HepG2 (cell line): ENCODE data around the gene CCDC191.

Source experiments
- ESRRA ChIP-seq: sonication (generic); formaldehyde crosslinking; IDR thresholded peaks from 2 replicates; pipeline ENCODE4 v1.5.1; 2020; ENCODE audit warnings: mild to moderate bottlenecking, low read depth, missing genetic modification reagents
- MBNL3 ChIP-seq: fragments of 250-450 bp; sonication (Bioruptor Pico); conservative IDR thresholded peaks from 2 replicates; pipeline ENCODE4 v1.8.0; 2022; ENCODE audit warnings: mild to moderate bottlenecking, inconsistent platforms
- NFKBIZ ChIP-seq: IDR thresholded peaks from 2 replicates; pipeline ENCODE4 v1.6.1; 2018; ENCODE audit warnings: missing genetic modification reagents, missing compliant biosample characterization
- POLR2A ChIP-seq, 2 experiments: IDR thresholded peaks; 2 replicates each; pipeline ENCODE4 v1.6.1; 2011; ENCODE audit warnings: low read depth in 2 of 2, low read length in 2 of 2, mild to moderate bottlenecking in 1 of 2, moderate library complexity in 1 of 2; ENCODE audit not compliant: insufficient read depth in 1 of 2
- SP2 ChIP-seq: sonication (generic); formaldehyde crosslinking; IDR thresholded peaks from 2 replicates; pipeline ENCODE4 v1.5.1; 2020; ENCODE audit warnings: mild to moderate bottlenecking, missing genetic modification reagents
- XRCC5 ChIP-seq: fragments of 200-400 bp; formaldehyde crosslinking; optimal IDR thresholded peaks from 2 replicates; pipeline ENCODE3; 2017; ENCODE audit warnings: mild to moderate bottlenecking, low read length
- ZKSCAN5 ChIP-seq: sonication (generic); formaldehyde crosslinking; IDR thresholded peaks from 2 replicates; pipeline ENCODE4 v1.5.1; 2020; ENCODE audit warnings: mild to moderate bottlenecking, missing genetic modification reagents
- ZNF556 ChIP-seq: sonication (generic); formaldehyde crosslinking; IDR thresholded peaks from 2 replicates; pipeline ENCODE4 v1.4.0; 2020; ENCODE audit warnings: mild to moderate bottlenecking, missing genetic modification reagents, borderline replicate concordance
- ZNF776 ChIP-seq: sonication (generic); formaldehyde crosslinking; IDR thresholded peaks from 2 replicates; pipeline ENCODE4 v1.4.0; 2020; ENCODE audit warnings: mild to moderate bottlenecking, missing genetic modification reagents
- TF ChIP-seq, protein P1 (sequence below): sonication (generic); formaldehyde crosslinking; IDR thresholded peaks from 2 replicates; pipeline ENCODE4 v1.5.0; 2020; ENCODE audit warnings: mild to moderate bottlenecking, missing genetic modification reagents, moderate library complexity
- TF ChIP-seq, protein P2 (sequence below): sonication (generic); formaldehyde crosslinking; IDR thresholded peaks from 2 replicates; pipeline ENCODE4 v1.4.0; 2020; ENCODE audit warnings: missing genetic modification reagents

DNA sequence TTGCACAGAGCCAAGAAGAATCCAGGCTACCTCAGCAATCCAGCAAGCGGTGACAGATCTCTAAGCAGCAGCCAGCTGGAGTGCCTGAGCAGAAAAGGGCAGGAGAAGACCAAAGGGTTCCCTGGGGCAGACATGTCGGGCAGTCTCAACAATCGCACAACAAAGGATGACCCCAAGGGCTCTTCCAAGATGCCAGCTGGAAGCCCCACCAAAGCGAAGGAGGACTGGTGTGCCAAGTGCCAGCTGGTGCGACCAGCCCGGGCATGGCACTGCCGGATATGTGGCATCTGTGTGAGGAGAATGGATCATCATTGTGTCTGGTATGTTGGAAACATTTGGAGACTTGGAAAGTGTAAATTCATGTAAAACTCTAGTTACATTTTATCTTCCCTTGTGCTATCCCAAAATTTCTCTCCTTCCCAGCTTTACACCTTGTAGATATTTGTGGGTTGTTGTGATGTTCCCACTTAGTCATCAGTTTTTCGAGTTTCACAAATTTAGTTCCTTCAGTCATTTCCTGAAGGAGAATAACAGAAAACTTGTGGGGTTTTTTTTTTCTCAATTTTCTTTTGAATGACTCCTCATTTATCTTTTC, 102.1 kb downstream of the CCDC191 start:
- TF ChIP-seq, protein P1, sequence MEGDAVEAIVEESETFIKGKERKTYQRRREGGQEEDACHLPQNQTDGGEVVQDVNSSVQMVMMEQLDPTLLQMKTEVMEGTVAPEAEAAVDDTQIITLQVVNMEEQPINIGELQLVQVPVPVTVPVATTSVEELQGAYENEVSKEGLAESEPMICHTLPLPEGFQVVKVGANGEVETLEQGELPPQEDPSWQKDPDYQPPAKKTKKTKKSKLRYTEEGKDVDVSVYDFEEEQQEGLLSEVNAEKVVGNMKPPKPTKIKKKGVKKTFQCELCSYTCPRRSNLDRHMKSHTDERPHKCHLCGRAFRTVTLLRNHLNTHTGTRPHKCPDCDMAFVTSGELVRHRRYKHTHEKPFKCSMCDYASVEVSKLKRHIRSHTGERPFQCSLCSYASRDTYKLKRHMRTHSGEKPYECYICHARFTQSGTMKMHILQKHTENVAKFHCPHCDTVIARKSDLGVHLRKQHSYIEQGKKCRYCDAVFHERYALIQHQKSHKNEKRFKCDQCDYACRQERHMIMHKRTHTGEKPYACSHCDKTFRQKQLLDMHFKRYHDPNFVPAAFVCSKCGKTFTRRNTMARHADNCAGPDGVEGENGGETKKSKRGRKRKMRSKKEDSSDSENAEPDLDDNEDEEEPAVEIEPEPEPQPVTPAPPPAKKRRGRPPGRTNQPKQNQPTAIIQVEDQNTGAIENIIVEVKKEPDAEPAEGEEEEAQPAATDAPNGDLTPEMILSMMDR (CRISPR knock-in tag) = no peak
- TF ChIP-seq NFKBIZ (CRISPR knock-in tag) = no peak
- no peak for TF ChIP-seq XRCC5
- TF ChIP-seq, protein P2, sequence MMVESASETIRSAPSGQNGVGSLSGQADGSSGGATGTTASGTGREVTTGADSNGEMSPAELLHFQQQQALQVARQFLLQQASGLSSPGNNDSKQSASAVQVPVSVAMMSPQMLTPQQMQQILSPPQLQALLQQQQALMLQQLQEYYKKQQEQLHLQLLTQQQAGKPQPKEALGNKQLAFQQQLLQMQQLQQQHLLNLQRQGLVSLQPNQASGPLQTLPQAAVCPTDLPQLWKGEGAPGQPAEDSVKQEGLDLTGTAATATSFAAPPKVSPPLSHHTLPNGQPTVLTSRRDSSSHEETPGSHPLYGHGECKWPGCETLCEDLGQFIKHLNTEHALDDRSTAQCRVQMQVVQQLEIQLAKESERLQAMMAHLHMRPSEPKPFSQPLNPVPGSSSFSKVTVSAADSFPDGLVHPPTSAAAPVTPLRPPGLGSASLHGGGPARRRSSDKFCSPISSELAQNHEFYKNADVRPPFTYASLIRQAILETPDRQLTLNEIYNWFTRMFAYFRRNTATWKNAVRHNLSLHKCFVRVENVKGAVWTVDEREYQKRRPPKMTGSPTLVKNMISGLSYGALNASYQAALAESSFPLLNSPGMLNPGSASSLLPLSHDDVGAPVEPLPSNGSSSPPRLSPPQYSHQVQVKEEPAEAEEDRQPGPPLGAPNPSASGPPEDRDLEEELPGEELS (CRISPR knock-in tag) = no peak
- no peak for TF ChIP-seq POLR2A (IDR thresholded peaks at IDR 0.05; ENCODE audit: insufficient read depth in 1 of 2, low read depth in 2 of 2, low read length in 2 of 2)
- TF ChIP-seq ESRRA (CRISPR knock-in tag) = no peak
- no peak for TF ChIP-seq ZKSCAN5 (CRISPR knock-in tag)
- no peak for TF ChIP-seq MBNL3 (CRISPR knock-in tag)
- TF ChIP-seq ZNF776 (CRISPR knock-in tag) = no peak
- no peak for TF ChIP-seq SP2 (CRISPR knock-in tag)
- TF ChIP-seq ZNF556 = no peak
